Activated naive CD8-positive, alpha-beta T cell treated with anti-CD3 and anti-CD28 coated beads, Interleukin-2, amount 10 ng/mL, durations not matched to agents 7 days and 5 days (primary cell): Measurements from ENCODE around the gene FAM149A. TPM values are rescaled to one million over a fixed set of nuclear protein-coding genes. Genes with fewer than 3 reads are reported as not detected.
A peak's percentile ranks its signal among the peaks of the same experiment; 100 is the strongest.

Experiments used
- ATAC-seq: fragments of 150-1000 bp; cut with Tn5 transposase; one replicate; pipeline ENCODE4 v1.10.0; 2021; ENCODE audit warnings: low read depth, moderate library complexity
- POLR2A ChIA-PET: fragments of 350-600 bp; sonication (Branson Sonifier 250); formaldehyde crosslinking; loops from one replicate; lab custom pipeline; 2021; ENCODE audit warnings: antibody characterized with exemption; lab: Charles Lee
- DNase-seq: peaks from one replicate; pipeline ENCODE4 v3.0.0; 2021
- H3K27ac Mint-ChIP-seq: one replicate; pipeline ENCODE4 v1.8.0; 2022; ENCODE audit warnings: mild to moderate bottlenecking, mixed read lengths
- H3K27me3 Mint-ChIP-seq: one replicate; pipeline ENCODE4 v1.8.0; 2022; ENCODE audit warnings: mild to moderate bottlenecking, moderate library complexity, mixed read lengths
- H3K36me3 Mint-ChIP-seq: one replicate; pipeline ENCODE4 v1.8.0; 2021; ENCODE audit warnings: mild to moderate bottlenecking, mixed read lengths
- H3K4me1 Mint-ChIP-seq: one replicate; pipeline ENCODE4 v1.8.0; 2021; ENCODE audit warnings: mixed read lengths
- H3K4me3 Mint-ChIP-seq: one replicate; pipeline ENCODE4 v1.8.0; 2022; ENCODE audit warnings: mild to moderate bottlenecking, moderate library complexity, mixed read lengths
- H3K9me3 Mint-ChIP-seq: one replicate; pipeline ENCODE4 v1.8.0; 2021; ENCODE audit warnings: mixed read lengths
- total RNA-seq, 2 experiments: library from RNA; stranded (reverse); gene quantifications; one replicate each; pipeline ENCODE4 v1.2.3, GENCODE V29; 2021

FAM149A gene
- total RNA-seq, 2 experiments from 2014 or later, result 0.88 to 1.4 TPM

DNA sequence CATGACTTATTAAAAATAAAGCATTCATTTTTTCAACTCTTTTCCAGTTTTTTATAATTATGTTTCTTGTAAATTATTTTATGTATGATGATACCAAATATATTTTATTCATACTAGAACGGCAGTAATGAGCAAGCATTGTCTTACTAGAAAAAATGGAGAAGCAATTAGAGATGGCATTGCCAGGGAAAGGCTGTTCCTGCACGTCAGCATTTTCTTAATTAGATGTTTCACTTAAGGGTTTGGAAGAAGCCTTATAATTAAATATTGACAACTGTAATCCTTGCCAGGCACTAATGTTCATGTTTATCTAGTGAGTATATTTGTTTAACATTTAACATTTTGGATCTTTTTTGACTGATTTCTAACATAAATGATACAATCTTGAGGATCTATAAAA lies 16.6 kb downstream of the FAM149A start:
- Mint-ChIP-seq H3K27me3 (peaks cover 4% of the 10 kb centered on the region), H3K27ac (no peak overlapping the region), H3K9me3 (peaks cover 1% of the 10 kb centered on the region), H3K4me1 (no peaks in the 10 kb centered on the region), H3K36me3 (no peaks in the 10 kb centered on the region), H3K4me3 (no peak overlapping the region)
- POLR2A ChIA-PET, result no interaction called here
- ATAC-seq, result no peak
- DNase-seq, result no peak

DNA sequence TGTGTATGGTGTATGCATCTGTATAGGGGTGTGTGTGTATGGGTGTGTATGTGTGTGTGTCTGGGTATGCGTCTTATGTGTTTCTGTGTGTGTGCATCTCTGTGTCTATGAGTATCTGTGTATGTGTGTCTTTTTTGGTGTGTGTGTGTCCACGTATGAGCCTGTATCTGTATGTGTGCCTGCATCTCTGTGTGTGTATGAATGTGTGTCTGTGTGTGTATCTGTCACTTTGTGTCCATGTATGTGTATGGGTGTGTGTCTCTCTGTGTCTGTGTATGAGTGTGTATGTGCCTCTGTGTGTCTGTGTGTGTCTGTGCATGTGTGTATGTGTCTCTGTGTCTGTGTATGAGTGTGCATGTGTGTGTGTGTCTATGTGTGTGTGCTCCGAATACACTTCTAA lies 24.3 kb downstream of the FAM149A start:
- H3K27me3 Mint-ChIP-seq, result no peaks in the 10 kb centered on the region
- no peaks in the 10 kb centered on the region for H3K36me3 Mint-ChIP-seq
- ATAC-seq, result no peak
- POLR2A ChIA-PET, result no interaction called here
- peaks cover 1% of the 10 kb centered on the region for H3K9me3 Mint-ChIP-seq
- H3K27ac Mint-ChIP-seq, result no peak overlapping the region
- H3K4me1 Mint-ChIP-seq, result peaks cover 4% of the 10 kb centered on the region
- no peak for DNase-seq
- no peak overlapping the region for H3K4me3 Mint-ChIP-seq

DNA sequence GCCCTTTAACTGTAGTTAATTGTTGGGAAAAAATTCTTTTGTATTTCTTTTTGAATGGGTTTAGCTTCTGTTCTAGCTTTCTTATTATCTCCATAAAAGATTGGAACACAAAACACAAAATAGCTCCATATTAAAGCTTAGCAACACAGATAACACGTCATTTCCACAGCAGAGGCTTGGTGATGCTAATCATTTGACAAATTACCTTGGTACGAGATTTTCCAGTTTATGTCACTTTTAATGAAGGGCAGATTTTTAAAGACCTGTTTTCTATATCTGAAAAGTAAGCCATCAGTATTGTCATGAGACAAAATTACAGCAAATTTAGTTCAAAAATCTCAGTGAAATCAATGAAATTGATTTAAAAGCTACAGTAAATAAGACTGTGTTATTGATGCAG lies 27.4 kb downstream of the FAM149A start:
- Mint-ChIP-seq H3K9me3 (no peaks in the 10 kb centered on the region), H3K27me3 (peaks cover 6% of the 10 kb centered on the region), H3K36me3 (no peaks in the 10 kb centered on the region), H3K4me1 (peaks cover 4% of the 10 kb centered on the region), H3K4me3 (no peak overlapping the region), H3K27ac (no peak overlapping the region)
- ATAC-seq (no peak), DNase-seq (no peak)
- POLR2A ChIA-PET, result no interaction called here

DNA sequence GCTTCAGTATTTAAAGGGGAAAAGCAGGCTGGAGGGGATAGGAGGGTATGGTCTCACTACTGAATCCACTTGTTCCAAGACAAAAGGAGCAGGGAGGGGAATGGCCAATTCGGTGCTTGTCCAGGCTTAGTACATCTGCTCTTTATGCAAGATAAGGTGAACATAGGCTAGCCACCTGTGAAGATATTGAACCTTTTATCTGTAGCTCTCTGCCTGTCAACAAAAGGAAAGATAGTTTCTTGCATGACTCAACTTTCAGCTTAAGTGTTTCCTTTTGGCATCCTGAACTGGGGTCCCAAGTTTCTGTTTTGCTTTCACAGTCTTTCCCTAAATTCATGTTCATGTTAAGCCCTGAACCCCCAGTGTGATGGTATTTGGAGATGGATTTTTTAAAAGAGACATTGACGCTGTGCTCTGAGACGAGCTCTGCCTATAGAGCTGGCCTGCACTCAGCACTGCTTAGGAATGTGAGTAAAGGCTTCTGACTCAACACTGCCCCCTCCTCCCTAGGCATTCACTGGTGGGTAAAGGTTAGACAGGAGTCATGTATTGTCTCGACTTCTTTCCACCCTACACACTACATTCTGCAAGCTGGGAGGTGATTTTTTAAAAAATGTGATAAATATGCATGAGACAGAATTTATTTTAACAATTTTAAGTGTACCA lies 28.2 kb downstream of the FAM149A start:
- ATAC-seq (no peak), DNase-seq (no peak)
- Mint-ChIP-seq H3K36me3 (no peaks in the 10 kb centered on the region), H3K4me1 (peaks cover 4% of the 10 kb centered on the region), H3K4me3 (no peak overlapping the region), H3K9me3 (no peaks in the 10 kb centered on the region), H3K27ac (no peak overlapping the region), H3K27me3 (peaks cover 6% of the 10 kb centered on the region)
- POLR2A ChIA-PET, result no interaction called here

DNA sequence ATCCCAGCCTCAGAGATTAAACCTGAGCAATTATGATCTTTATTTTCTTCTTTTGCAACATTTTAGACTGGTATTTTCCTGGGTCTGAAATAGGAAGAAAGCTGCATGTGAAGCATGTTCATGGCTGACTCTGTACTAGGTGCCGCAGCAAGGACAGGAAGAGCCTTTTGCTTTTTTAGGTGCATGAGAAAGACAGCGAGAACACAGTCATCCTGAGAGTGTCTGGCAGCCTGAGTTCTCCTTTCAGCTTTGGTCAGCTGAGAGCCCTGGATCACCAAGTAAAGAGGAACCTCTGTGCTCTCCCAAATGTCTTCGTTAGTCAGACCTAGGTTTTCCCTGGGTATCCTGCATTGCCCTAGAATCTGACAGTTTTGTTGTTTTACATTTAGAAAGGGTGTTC lies 29.8 kb downstream of the FAM149A start:
- no peak for ATAC-seq
- H3K27ac Mint-ChIP-seq, result no peak overlapping the region
- peaks cover 7% of the 10 kb centered on the region for H3K27me3 Mint-ChIP-seq
- peaks cover 4% of the 10 kb centered on the region for H3K4me1 Mint-ChIP-seq
- H3K4me3 Mint-ChIP-seq, result no peak overlapping the region
- no peaks in the 10 kb centered on the region for H3K36me3 Mint-ChIP-seq
- no peak for DNase-seq
- POLR2A ChIA-PET, result no interaction called here
- H3K9me3 Mint-ChIP-seq, result no peaks in the 10 kb centered on the region

DNA sequence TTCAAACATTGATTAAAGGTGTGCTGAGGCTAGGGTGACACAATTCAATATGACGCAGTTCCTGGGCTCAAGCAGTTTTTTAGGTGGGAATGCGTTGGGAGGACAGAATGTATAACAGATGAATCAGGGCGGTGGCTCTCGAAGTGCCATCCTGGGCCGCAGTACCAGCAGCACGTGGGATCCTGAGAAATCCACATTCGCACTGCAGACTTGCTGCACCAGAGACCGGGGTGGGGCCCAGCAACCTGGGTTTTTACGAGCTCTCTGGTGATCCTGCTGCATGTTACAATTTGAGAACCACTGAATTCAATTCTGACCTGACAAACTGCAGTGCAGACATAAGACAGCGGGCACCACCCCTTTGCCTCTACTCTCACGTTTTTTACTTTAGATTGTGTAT lies 30.4 kb downstream of the FAM149A start:
- H3K36me3 Mint-ChIP-seq, result no peaks in the 10 kb centered on the region
- ATAC-seq (no peak), DNase-seq (no peak)
- H3K9me3 Mint-ChIP-seq, result no peaks in the 10 kb centered on the region
- POLR2A ChIA-PET, result no interaction called here
- H3K4me1 Mint-ChIP-seq, result peaks cover 4% of the 10 kb centered on the region
- H3K4me3 Mint-ChIP-seq, result no peak overlapping the region
- H3K27me3 Mint-ChIP-seq, result peaks cover 7% of the 10 kb centered on the region
- H3K27ac Mint-ChIP-seq, result no peak overlapping the region

DNA sequence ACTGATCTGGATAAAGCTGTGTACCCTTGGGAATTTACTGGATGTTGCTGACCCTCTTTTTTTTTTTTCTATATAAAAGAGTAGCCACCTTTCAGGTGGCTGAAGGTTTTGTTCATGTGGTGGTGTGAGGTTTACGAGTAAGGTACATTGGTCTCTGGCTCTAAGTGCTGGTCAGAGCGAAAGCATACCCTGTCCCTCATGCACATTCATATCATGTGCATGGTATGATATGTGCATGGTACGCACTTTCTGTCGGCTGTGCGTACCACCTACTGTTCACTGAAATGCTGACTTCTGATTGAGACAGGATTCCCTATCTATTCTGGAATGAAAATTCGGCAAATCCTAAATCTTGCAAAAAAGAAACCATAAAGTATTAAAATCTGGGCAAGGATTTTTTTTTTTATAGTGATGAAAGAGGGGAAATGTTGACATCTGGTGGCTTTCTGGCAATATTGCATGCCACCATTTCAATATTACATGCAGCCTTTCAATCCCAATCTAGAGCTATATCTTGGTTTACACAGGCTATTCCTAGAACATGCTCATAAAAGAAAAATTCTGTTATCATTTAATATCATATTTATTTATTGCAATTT lies 32.8 kb downstream of the FAM149A start:
- ATAC-seq, result no peak

DNA sequence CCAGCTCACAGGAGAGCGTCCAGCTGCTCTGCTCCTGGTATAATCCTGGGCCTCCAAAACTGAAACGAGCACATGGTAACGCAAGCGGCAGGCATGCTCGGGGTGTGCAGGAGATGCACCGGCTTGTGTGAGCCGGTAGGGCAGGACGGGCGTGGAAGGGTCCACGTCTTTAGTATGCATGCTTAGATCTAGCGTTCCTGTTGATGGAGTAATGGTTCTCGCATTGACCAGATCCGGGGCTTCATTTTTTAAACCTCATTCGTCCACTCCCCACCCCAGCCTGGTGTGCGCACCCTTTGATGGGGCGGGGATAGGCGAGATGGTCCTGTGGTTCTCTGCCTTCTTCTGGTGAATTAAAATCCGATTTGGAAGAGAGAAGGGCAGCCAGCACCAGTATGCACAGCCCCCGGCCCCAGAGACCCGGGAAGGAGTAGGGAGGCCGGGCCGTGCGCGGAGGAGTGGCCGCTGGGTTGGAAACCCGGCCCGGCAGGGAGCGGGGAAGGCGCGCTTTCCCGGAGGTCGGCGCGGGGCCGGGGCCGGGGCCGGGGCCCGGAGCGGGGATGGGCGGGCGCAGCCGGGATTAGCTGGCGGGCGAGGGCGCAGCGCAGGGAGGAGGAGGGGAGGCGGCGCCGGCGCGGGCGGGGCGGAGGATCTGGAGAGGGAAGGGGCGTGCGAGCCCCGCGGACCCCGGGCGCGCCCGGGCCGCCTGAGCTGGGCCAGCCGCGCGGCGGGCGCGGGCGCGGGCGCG lies 39.9 kb downstream of the FAM149A start:
- Mint-ChIP-seq H3K27ac (no peak overlapping the region), H3K4me3 (peak overlapping the region; percentile 76), H3K4me1 (peaks cover 9% of the 10 kb centered on the region), H3K27me3 (peaks cover 44% of the 10 kb centered on the region), H3K36me3 (no peaks in the 10 kb centered on the region), H3K9me3 (no peaks in the 10 kb centered on the region)
- ATAC-seq (peak; percentile 55), DNase-seq (no peak)
- POLR2A ChIA-PET, result interaction anchor here (1.1 kb wide), 1 partner anchor 47 kb away, joined by 3 read pairs; the partner anchor contains the start of gene CYP4V2

More for the DNA sequence above, 32.8 kb downstream of the FAM149A start:
- POLR2A ChIA-PET, result no interaction called here
- no peak overlapping the region for H3K27ac Mint-ChIP-seq
- peaks cover 9% of the 10 kb centered on the region for H3K27me3 Mint-ChIP-seq
- H3K9me3 Mint-ChIP-seq, result no peaks in the 10 kb centered on the region
- H3K36me3 Mint-ChIP-seq, result no peaks in the 10 kb centered on the region
- DNase-seq, result no peak
- H3K4me3 Mint-ChIP-seq, result no peak overlapping the region
- H3K4me1 Mint-ChIP-seq, result peaks cover 4% of the 10 kb centered on the region

DNA sequence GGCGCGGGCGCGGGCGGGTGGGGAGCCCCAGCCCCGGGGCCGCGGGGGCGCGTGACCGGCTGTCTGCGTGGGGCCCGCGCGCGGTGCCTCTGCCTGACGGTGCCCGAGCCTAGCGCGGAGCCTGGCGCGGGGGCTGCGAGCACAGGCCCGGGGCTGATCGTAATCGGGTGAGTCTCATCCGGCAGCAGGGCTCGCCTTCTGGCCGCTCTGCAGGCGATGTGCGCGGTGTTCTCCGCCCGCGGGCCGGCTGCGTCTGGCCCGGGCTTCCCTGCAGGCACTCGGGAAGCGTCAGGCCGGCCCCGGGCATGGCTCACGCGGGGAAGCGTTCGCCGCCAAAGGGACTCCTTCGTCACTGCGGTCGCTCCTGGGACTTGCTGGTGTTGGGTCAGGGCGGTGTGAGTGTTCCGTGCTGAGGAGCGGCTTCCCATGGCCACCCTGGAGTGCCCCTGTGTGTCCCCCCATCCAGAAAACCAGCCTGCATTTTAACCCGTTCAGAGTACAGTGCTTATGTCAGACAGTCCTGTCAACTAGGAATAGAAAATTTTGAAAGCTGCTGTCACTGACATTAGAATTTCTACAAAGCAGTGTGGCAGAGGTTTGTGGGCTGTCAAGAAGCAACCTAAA lies 40.6 kb downstream of the FAM149A start:
- POLR2A ChIA-PET, result interaction anchor here (1.1 kb wide), 1 partner anchor 46 kb away, joined by 3 read pairs; the partner anchor contains the start of gene CYP4V2
- Mint-ChIP-seq H3K9me3 (no peaks in the 10 kb centered on the region), H3K27ac (no peak overlapping the region), H3K27me3 (peaks cover 44% of the 10 kb centered on the region), H3K4me1 (peaks cover 9% of the 10 kb centered on the region), H3K4me3 (peak overlapping the region; percentile 61), H3K36me3 (no peaks in the 10 kb centered on the region)
- peak; percentile 45 for DNase-seq
- ATAC-seq, result peak; percentile 76

DNA sequence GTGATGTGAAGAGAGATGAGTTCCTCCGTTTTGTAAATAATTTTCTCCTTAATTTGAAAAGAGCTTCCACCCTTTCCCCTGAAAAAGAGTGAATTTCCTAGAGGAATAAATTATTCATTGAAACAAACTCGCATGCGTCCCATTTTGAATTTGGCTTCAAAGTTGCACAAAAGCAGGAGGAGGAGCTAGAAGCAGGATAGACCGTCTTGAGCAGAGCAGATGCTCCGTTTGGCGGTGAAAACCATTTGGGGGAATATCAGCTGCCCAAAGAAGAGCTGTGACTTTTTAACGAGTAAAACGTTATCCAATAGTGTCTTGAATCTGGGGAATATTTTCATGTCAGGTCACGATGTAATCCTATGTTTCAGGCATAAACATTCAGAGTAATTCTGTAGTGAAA lies 42.0 kb downstream of the FAM149A start:
- Mint-ChIP-seq H3K9me3 (no peaks in the 10 kb centered on the region), H3K36me3 (no peaks in the 10 kb centered on the region), H3K4me1 (peaks cover 9% of the 10 kb centered on the region), H3K4me3 (no peak overlapping the region), H3K27me3 (peaks cover 42% of the 10 kb centered on the region), H3K27ac (no peak overlapping the region)
- DNase-seq (no peak), ATAC-seq (no peak)
- POLR2A ChIA-PET, result no interaction called here

DNA sequence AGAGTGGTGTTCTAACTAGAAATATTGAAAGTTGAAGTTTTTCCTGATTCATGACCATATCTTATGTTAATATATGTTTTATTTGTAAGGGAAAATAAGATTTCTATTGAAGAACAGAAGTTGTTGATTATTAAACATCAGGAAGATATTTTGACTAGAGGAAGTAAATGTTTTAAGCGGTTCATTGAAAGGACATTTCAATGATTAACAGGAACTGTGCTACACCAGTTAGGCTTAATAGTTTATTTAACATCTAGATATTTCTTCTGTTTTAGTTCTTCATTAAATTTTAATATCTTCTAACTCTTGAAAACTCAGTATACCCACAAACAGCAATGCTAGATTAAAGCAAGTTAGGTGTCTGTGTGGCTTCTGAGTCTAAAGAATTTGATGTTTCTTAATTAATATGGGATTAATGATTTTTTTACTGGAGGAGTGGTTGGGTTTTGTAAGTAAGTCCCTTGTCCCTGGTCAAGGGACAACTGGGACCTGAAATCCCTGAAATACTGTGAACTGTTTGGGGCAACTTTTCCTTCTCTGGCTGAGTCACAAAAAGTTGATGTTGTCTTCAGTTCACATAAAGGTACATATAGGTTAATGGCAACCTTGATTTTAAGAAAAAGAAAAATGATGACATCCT lies 44.0 kb downstream of the FAM149A start:
- H3K4me1 Mint-ChIP-seq, result peaks cover 9% of the 10 kb centered on the region
- no peaks in the 10 kb centered on the region for H3K36me3 Mint-ChIP-seq
- ATAC-seq (no peak), DNase-seq (no peak)
- POLR2A ChIA-PET, result no interaction called here
- H3K27ac Mint-ChIP-seq, result no peak overlapping the region
- peaks cover 39% of the 10 kb centered on the region for H3K27me3 Mint-ChIP-seq
- H3K9me3 Mint-ChIP-seq, result no peaks in the 10 kb centered on the region
- no peak overlapping the region for H3K4me3 Mint-ChIP-seq

DNA sequence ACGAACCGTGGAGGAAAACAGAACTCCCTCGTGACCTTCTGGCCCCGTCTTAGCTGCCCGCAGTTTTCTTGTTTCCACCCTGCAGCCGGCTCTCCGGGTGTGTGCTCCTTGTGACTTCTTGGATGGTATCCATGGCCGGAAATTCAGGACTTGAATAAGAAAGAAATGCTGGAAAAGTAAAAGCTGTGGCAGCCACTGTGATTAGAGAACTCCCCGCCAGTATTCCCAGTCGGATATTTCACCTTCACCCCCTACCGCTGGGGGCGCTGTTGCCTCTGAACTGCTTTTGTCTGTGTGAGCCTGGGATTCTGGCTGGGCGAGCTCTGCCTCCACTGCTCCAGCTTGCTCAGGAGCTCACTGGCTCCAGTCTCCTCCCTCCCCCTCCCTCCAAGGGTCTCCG lies 45.4 kb downstream of the FAM149A start:
- Mint-ChIP-seq H3K36me3 (no peaks in the 10 kb centered on the region), H3K27ac (no peak overlapping the region), H3K4me3 (no peak overlapping the region), H3K4me1 (peaks cover 4% of the 10 kb centered on the region), H3K27me3 (peaks cover 32% of the 10 kb centered on the region), H3K9me3 (no peaks in the 10 kb centered on the region)
- no peak for DNase-seq
- POLR2A ChIA-PET, result no interaction called here
- no peak for ATAC-seq

DNA sequence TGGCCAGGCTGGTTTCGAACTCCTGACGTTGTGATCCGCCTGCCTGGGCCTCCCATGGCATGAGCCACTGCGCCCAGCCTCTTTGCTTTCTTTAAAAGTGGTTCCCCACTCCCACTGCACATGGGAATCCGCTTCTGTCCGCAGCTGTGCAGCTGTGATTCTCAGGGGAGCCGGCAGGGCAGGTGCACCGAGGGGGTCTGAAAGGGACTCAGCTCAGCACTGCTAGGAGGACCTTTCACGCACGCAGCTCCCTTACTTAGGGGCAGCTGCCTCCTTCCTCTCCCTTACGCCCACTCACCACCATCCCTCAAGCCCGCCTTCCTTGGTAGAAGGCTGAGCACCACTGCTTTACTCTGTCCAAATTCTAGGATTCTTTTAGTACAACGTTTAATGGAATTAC lies 46.4 kb downstream of the FAM149A start:
- no peaks in the 10 kb centered on the region for H3K36me3 Mint-ChIP-seq
- POLR2A ChIA-PET, result no interaction called here
- DNase-seq, result no peak
- peaks cover 27% of the 10 kb centered on the region for H3K27me3 Mint-ChIP-seq
- H3K9me3 Mint-ChIP-seq, result no peaks in the 10 kb centered on the region
- no peak for ATAC-seq
- no peak overlapping the region for H3K27ac Mint-ChIP-seq
- no peaks in the 10 kb centered on the region for H3K4me1 Mint-ChIP-seq
- H3K4me3 Mint-ChIP-seq, result no peak overlapping the region
